ENCODE data around the gene JADE2.

JADE2 gene

DNA sequence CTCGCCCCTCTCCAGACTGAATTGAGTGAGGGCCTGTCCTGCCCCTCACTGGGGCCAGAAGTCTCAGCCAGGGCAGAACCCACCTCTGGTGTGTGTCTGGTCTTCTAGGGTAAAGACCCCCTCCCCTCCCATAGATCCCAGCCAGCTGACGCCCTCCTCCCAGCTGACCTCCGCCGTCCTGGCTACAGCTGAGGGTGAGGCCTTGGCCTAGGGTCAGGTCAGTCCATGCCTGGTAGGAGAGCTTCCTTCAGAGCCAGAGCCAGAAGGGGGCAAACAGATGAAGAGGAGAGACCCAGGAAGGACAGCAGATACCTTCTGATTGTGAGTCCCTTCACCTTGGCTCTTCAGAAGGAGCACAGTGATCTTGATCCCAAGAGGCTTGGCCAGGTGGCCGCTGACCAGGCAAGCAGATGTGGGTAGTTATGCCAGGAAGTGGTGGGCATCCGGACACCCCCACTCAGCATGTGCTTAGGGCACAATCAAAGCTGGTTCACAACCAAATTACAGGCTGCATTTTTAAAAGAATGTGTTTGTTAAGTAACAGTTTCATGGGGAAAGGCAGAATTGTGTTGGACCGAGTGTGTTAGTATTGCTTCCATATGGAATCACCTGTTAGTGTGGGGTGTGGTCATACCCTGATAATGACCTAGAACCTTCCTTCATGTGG, 29.9 kb downstream of the JADE2 start:
- TF ChIP-seq TAF1 (IDR thresholded peaks at IDR 0.05; ENCODE audit: low read depth), result no peak
- TF ChIP-seq NFIC (IDR thresholded peaks at IDR 0.05), result no peak
- TF ChIP-seq, protein P1, sequence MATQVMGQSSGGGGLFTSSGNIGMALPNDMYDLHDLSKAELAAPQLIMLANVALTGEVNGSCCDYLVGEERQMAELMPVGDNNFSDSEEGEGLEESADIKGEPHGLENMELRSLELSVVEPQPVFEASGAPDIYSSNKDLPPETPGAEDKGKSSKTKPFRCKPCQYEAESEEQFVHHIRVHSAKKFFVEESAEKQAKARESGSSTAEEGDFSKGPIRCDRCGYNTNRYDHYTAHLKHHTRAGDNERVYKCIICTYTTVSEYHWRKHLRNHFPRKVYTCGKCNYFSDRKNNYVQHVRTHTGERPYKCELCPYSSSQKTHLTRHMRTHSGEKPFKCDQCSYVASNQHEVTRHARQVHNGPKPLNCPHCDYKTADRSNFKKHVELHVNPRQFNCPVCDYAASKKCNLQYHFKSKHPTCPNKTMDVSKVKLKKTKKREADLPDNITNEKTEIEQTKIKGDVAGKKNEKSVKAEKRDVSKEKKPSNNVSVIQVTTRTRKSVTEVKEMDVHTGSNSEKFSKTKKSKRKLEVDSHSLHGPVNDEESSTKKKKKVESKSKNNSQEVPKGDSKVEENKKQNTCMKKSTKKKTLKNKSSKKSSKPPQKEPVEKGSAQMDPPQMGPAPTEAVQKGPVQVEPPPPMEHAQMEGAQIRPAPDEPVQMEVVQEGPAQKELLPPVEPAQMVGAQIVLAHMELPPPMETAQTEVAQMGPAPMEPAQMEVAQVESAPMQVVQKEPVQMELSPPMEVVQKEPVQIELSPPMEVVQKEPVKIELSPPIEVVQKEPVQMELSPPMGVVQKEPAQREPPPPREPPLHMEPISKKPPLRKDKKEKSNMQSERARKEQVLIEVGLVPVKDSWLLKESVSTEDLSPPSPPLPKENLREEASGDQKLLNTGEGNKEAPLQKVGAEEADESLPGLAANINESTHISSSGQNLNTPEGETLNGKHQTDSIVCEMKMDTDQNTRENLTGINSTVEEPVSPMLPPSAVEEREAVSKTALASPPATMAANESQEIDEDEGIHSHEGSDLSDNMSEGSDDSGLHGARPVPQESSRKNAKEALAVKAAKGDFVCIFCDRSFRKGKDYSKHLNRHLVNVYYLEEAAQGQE (IDR thresholded peaks at IDR 0.05; ENCODE audit: low read depth), result no peak
- TF ChIP-seq TCF12 (IDR thresholded peaks at IDR 0.05; ENCODE audit: low read depth), result no peak
- TF ChIP-seq CREB1 (IDR thresholded peaks at IDR 0.05; ENCODE audit: low read depth), result no peak
- TF ChIP-seq YY1 (IDR thresholded peaks at IDR 0.05; ENCODE audit: low read depth), result no peak
- TF ChIP-seq RAD21 (IDR thresholded peaks at IDR 0.05; ENCODE audit: low read depth), result no peak
- no peak for TF ChIP-seq TEAD4 (IDR thresholded peaks at IDR 0.05)
- TF ChIP-seq, protein P2, sequence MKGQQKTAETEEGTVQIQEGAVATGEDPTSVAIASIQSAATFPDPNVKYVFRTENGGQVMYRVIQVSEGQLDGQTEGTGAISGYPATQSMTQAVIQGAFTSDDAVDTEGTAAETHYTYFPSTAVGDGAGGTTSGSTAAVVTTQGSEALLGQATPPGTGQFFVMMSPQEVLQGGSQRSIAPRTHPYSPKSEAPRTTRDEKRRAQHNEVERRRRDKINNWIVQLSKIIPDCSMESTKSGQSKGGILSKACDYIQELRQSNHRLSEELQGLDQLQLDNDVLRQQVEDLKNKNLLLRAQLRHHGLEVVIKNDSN (IDR thresholded peaks at IDR 0.05), result no peak
- TF ChIP-seq ZBTB7A (IDR thresholded peaks at IDR 0.05; ENCODE audit: low read depth), result no peak
- TF ChIP-seq CEBPB (IDR thresholded peaks at IDR 0.05), result no peak
- TF ChIP-seq, protein P3, sequence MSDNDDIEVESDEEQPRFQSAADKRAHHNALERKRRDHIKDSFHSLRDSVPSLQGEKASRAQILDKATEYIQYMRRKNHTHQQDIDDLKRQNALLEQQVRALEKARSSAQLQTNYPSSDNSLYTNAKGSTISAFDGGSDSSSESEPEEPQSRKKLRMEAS (IDR thresholded peaks at IDR 0.05), result no peak

DNA sequence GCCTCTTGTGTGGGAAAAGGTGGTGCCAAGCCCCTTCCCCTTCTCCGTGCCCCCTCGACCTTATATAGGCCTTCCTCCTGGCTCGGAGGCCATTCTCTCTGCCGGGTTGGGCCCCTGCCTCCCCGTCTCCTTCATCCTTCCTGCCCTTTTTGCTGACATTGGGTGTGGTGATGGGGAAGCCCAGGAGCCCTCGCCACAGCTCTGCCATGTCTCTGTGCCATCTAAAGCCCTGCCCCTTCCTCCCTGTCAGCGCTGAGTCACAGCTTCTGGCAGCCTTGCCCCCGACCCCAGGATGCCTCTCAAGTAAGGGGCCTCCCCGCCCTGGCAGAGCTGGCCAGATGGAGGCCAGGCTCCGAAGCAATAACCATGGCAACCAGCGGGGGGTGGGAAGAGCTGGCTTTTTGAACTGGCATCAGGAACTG, 30.4 kb downstream of the JADE2 start:
- TF ChIP-seq, protein P3 (IDR thresholded peaks at IDR 0.05), result no peak
- no peak for TF ChIP-seq FOXM1 (IDR thresholded peaks at IDR 0.05; ENCODE audit: borderline replicate concordance, low read depth)
- no peak for TF ChIP-seq CREB1 (IDR thresholded peaks at IDR 0.05; ENCODE audit: low read depth)
- no peak for TF ChIP-seq CEBPB (IDR thresholded peaks at IDR 0.05)
- no peak for TF ChIP-seq TAF1 (IDR thresholded peaks at IDR 0.05; ENCODE audit: low read depth)
- TF ChIP-seq EP300 (IDR thresholded peaks at IDR 0.05; ENCODE audit: borderline replicate concordance), result no peak
- no peak for TF ChIP-seq ZBTB7A (IDR thresholded peaks at IDR 0.05; ENCODE audit: low read depth)
- TF ChIP-seq EGR1 (IDR thresholded peaks at IDR 0.05), result no peak
- no peak for TF ChIP-seq YY1 (IDR thresholded peaks at IDR 0.05; ENCODE audit: low read depth)
- TF ChIP-seq, protein P2 (IDR thresholded peaks at IDR 0.05), result no peak
- TF ChIP-seq TEAD4 (IDR thresholded peaks at IDR 0.05), result no peak
- TF ChIP-seq NFIC (IDR thresholded peaks at IDR 0.05), result no peak
- no peak for TF ChIP-seq TCF12 (IDR thresholded peaks at IDR 0.05; ENCODE audit: low read depth)
- TF ChIP-seq RAD21 (IDR thresholded peaks at IDR 0.05; ENCODE audit: low read depth), result no peak
- TF ChIP-seq, protein P1 (IDR thresholded peaks at IDR 0.05; ENCODE audit: low read depth), result no peak

DNA sequence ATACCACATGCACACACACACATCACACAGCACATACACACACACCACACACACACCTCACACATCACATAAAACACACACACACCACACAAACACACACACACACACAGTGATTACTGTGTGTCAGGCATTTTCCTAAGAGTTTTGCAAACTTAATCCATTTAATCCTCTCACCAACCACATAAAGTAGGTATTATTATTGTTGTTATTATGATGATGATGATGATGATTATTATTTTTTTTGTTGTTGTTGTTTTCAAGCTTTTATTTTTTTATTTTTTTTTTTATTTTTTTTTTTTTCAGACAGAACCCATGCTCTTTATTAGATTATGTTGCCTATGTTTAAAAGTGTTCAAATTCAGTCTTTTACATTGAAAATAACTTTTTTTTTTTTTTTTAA, 31.5 kb downstream of the JADE2 start:
- TF ChIP-seq YY1 (IDR thresholded peaks at IDR 0.05; ENCODE audit: low read depth), result no peak
- no peak for TF ChIP-seq TAF1 (IDR thresholded peaks at IDR 0.05; ENCODE audit: low read depth)
- no peak for TF ChIP-seq NFIC (IDR thresholded peaks at IDR 0.05)
- no peak for TF ChIP-seq RAD21 (IDR thresholded peaks at IDR 0.05; ENCODE audit: low read depth)
- TF ChIP-seq FOXM1 (IDR thresholded peaks at IDR 0.05; ENCODE audit: borderline replicate concordance, low read depth), result no peak
- TF ChIP-seq, protein P2 (IDR thresholded peaks at IDR 0.05), result no peak
- TF ChIP-seq EGR1 (IDR thresholded peaks at IDR 0.05), result no peak
- TF ChIP-seq, protein P1 (IDR thresholded peaks at IDR 0.05; ENCODE audit: low read depth), result no peak
- no peak for TF ChIP-seq TCF12 (IDR thresholded peaks at IDR 0.05; ENCODE audit: low read depth)
- TF ChIP-seq, protein P3 (IDR thresholded peaks at IDR 0.05), result no peak
- TF ChIP-seq EP300 (IDR thresholded peaks at IDR 0.05; ENCODE audit: borderline replicate concordance), result no peak
- no peak for TF ChIP-seq ZBTB7A (IDR thresholded peaks at IDR 0.05; ENCODE audit: low read depth)
- TF ChIP-seq TEAD4 (IDR thresholded peaks at IDR 0.05), result no peak
- no peak for TF ChIP-seq CREB1 (IDR thresholded peaks at IDR 0.05; ENCODE audit: low read depth)
- no peak for TF ChIP-seq CEBPB (IDR thresholded peaks at IDR 0.05)

Data from Ishikawa (cell line).